ENCODE measurements around the gene COL23A1. TPM values are rescaled to one million over a fixed set of nuclear protein-coding genes. Genes with fewer than 3 reads are reported as not detected.

The COL23A1 gene
- total and polyA plus RNA-seq, 2 of the 8 experiments (the other 6 are each of a cell fraction or from before 2014, with no cell fraction given): 3.1 to 4.7 TPM

DNA sequence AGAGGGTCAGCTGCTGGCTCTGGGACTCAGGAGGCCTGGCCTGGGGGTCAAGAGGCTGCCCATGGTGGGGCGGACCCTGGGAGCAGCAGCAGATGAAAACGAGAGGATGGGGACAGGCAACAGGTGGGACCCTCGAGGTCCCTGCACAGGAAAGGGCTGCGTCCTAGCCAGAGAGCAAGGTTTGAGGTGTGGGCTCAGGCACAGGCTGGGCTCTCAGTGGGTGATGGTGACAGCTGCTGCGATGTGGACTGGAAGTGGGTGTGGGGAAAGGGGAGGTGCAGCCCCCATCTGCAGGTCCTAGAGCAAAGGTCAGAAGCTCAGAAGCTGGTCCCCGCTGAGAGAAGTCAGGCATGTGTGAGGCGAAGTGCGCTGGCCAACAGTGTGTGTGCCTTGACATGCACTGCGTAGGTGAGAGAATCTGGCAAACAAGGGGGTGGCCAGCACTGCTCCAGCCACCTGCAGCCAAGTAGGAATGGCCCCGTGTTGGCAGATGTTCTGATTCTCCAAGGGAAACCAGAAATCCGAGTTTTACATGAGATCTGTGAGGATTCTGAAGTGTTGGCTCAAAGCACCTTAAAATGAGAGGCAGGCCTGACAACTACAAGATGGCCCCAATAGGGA, 85.7 kb downstream of the COL23A1 start:
- H2AFZ ChIP-seq (ENCODE audit: low read length): no peak overlapping the region
- no peaks in the 10 kb centered on the region; a peak in 1 of 4 replicates for H3K79me2 ChIP-seq (ENCODE audit: control insufficient read depth in 1 of 2, insufficient read depth in 2 of 2, low read length in 2 of 2)
- FAIRE-seq: no peak
- 0 out of 2 replicates have a peak overlapping the region, but pooled peaks have one; percentile 72 for H2BK15ac ChIP-seq (ENCODE audit: low read length)
- no peaks in the 10 kb centered on the region for H3K27me3 ChIP-seq (replicated peaks in 1 of 4; ENCODE audit: control insufficient read depth in 3 of 4, extremely low read depth in 1 of 4, insufficient read depth in 3 of 4, low read length in 3 of 4)
- H3K4me1 ChIP-seq (replicated peaks in 1 of 4; ENCODE audit: control insufficient read depth in 3 of 4, insufficient read depth in 4 of 4, low read length in 3 of 4): no peaks in the 10 kb centered on the region; a peak in 1 of 7 replicates
- H3K79me1 ChIP-seq (ENCODE audit: low read depth, low read length): no peaks in the 10 kb centered on the region
- H3K9ac ChIP-seq (replicated peaks in 1 of 4; ENCODE audit: extremely low read depth in 1 of 4, low read depth in 3 of 4, low read length in 3 of 4): no peak overlapping the region
- no peak overlapping the region for H3K4me3 ChIP-seq (ENCODE audit: extremely low read depth in 1 of 4, insufficient read depth in 2 of 4, low read depth in 3 of 4, low read length in 4 of 4)
- no peak overlapping the region for H2BK120ac ChIP-seq (replicated peaks; ENCODE audit: low read depth, low read length)
- no peak overlapping the region for H3K23ac ChIP-seq (ENCODE audit: insufficient read length)
- H3K18ac ChIP-seq (ENCODE audit: extremely low read depth, low read length): no peak overlapping the region
- H3K4ac ChIP-seq (replicated peaks; ENCODE audit: insufficient read length, low read depth, low read length): no peak overlapping the region
- H2BK12ac ChIP-seq (ENCODE audit: low read depth, low read length): 0 out of 2 replicates have a peak overlapping the region, but pooled peaks have one; percentile 17
- no peak overlapping the region for H2BK20ac ChIP-seq (ENCODE audit: low read length)
- H3K4me2 ChIP-seq (ENCODE audit: insufficient read depth in 1 of 2, low read depth in 2 of 2, low read length in 2 of 2): no peak overlapping the region
- no peak overlapping the region for H4K91ac ChIP-seq (replicated peaks; ENCODE audit: insufficient read length, low read length)
- H3K14ac ChIP-seq (ENCODE audit: insufficient read length): no peak overlapping the region
- peak overlapping the region; percentile 43; the same call in 1 of the 2 replicates for H4K8ac ChIP-seq (ENCODE audit: extremely low read depth, insufficient read depth, low read length)
- POLR2A ChIA-PET (ENCODE audit: partially characterized antibody): interaction anchor here (1.2 kb wide), 1 partner anchor 40 kb away, joined by 3 read pairs; no protein-coding TSS in a partner anchor
- H3K27ac ChIP-seq (ENCODE audit: low read depth, low read length): no peak overlapping the region
- CTCF ChIA-PET (ENCODE audit: partially characterized antibody): no interaction called here
- TF ChIP-seq SIN3A (conservative IDR thresholded peaks at IDR 0.05 in 1 of 2, IDR thresholded peaks at IDR 0.05 in 1 of 2; ENCODE audit: low read depth in 1 of 2, low read length in 2 of 2): no peak
- no peak for TF ChIP-seq SIRT6 (IDR thresholded peaks at IDR 0.05; ENCODE audit: low read length)
- TF ChIP-seq HDAC6 (IDR thresholded peaks at IDR 0.05; ENCODE audit: low read depth, low read length): no peak
- no peak for TF ChIP-seq CTBP2 (IDR thresholded peaks at IDR 0.05; ENCODE audit: borderline replicate concordance, insufficient read depth, insufficient read length, low read length)
- no peak for DNase-seq (ENCODE audit: low read depth in 1 of 2, low spot score in 2 of 2)
- H2AK5ac ChIP-seq (ENCODE audit: low read depth, low read length): no peak overlapping the region
- H3K56ac ChIP-seq (replicated peaks; ENCODE audit: insufficient read length, low read depth, low read length): no peak overlapping the region
- no peaks in the 10 kb centered on the region for H3K36me3 ChIP-seq (ENCODE audit: control insufficient read depth in 2 of 4, insufficient read depth in 4 of 4, low read length in 3 of 4)
- H4K5ac ChIP-seq (ENCODE audit: insufficient read length, low read depth, low read length): no peak overlapping the region
- H4K20me1 ChIP-seq (replicated peaks in 1 of 2; ENCODE audit: control insufficient read depth in 1 of 2, insufficient read depth in 2 of 2, low read length in 2 of 2): no peaks in the 10 kb centered on the region
- 91% methylated on average over 11 of the region's 11 CpGs; no CpG with 5 or more reads in 1 of the 2 experiments for WGBS, 2 experiments (ENCODE audit: extremely low coverage in 1 of 2, insufficient coverage in 1 of 2, insufficient read length in 1 of 2, insufficient replicate concordance in 2 of 2, low coverage in 1 of 2, low lambda C conversion rate in 2 of 2, missing lambda C conversion rate in 1 of 2)
- no peaks in the 10 kb centered on the region for H3K23me2 ChIP-seq (ENCODE audit: low read depth, low read length)
- peak overlapping the region; percentile 49; the same call in 1 of the 2 replicates for H2BK5ac ChIP-seq (ENCODE audit: low read depth, low read length)
- H3K9me3 ChIP-seq (ENCODE audit: insufficient read depth in 2 of 2, low read depth in 1 of 2, low read length in 1 of 2): peaks cover 0 to 2% of the 10 kb centered on the region in 2 experiments; a peak in 2 of 4 replicates

Measured in H1 (cell line).